Measurements from ENCODE around the gene ISL1.

The ISL1 gene

GRCh38 chr5:51387884-51388275 is 4.6 kb downstream of the ISL1 start:
- DNase-seq = no peak

- no peak for DNase-seq
Observed at GRCh38 chr5:51388488-51389287, 5.4 kb downstream of the ISL1 start.

DNA sequence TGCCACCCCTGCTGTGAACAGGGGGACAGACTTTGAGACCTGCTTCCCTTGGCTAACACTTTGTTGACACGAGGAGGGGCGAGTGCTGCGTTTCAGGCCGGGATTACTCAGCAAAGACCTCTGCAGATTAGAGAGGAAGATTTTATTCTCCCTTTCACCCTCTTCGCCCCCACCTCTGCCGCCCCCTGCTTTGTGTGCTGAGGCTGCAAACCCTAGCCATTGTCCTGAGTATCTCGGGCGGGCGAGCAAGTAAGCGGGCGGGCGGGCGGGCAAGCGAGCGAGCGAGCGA is 6.0 kb downstream of the ISL1 start:
- no peak for DNase-seq

DNA sequence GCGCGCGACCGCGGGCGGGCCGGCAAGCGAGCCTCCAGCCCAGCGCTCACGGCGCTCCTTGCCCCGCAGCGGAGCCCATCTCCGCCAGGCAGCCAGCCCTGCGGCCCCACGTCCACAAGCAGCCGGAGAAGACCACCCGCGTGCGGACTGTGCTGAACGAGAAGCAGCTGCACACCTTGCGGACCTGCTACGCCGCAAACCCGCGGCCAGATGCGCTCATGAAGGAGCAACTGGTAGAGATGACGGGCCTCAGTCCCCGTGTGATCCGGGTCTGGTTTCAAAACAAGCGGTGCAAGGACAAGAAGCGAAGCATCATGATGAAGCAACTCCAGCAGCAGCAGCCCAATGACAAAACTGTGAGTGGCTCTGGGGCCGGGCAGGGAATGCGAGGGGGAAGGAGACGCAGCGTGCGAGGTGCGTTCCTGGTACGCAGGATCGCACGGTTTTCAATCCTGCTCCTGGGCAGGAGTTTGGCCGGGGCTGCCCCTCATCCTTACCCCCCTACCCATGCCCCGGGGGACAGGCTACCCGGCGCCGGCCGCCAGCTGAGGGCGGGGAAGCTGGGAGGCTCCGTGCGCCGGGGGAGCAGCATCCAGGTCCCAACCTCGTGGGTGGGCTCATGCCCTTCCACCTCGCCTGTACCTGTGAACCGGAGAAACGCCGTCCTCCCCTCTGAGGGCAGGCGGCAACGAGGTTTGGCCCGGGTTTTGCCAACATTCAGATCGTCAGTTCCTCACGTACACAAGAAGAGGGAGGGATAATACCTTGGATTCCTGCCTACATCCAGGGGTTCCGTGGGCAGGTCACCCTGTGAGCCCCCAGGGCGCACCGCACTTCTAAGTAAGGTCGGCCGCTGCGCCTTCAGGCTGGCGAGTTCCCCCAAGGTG is 6.6 kb downstream of the ISL1 start:
- DNase-seq = no peak

- no peak for DNase-seq
Observed at GRCh38 chr5:51391175-51391574, 7.9 kb downstream of the ISL1 start.

DNA sequence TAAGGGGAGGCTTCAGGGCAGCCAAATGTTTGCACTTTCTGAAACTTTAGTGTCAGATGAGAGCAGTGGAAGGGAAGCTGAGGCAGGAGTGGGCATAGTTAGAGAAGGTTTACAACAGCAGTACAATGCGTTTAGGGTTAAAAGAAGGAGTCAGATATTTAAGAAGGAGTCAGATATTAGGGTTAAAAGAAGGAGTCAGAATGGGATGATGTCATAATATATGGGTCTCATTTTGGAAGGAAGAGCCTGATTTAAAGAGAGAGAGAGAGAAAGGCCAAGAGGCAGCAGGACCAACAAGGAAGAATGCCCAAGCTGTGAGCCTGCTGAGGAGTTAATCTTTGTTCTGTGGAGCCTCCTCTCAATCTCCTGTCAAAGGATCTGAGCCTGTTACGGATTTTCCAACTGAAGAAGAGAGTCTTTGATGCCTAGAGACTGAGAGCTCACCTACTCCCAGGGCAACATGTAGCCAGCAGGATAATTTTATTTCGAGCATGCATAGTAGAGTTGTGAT is 9.5 kb downstream of the ISL1 start:
- DNase-seq = no peak

GRCh38 chr5:51394609-51395008 is 11.4 kb downstream of the ISL1 start:
- no peak for DNase-seq

- DNase-seq = no peak
Observed at GRCh38 chr5:51395245-51395644, 12.0 kb downstream of the ISL1 start.

- DNase-seq = no peak
Observed at GRCh38 chr5:51395666-51396356, 12.6 kb downstream of the ISL1 start.

GRCh38 chr5:51396797-51397196 is 13.5 kb downstream of the ISL1 start:
- DNase-seq = no peak

GRCh38 chr5:51397996-51398395 is 14.7 kb downstream of the ISL1 start:
- no peak for DNase-seq

- DNase-seq = no peak
Observed at GRCh38 chr5:51398875-51399642, 15.8 kb downstream of the ISL1 start.

DNA sequence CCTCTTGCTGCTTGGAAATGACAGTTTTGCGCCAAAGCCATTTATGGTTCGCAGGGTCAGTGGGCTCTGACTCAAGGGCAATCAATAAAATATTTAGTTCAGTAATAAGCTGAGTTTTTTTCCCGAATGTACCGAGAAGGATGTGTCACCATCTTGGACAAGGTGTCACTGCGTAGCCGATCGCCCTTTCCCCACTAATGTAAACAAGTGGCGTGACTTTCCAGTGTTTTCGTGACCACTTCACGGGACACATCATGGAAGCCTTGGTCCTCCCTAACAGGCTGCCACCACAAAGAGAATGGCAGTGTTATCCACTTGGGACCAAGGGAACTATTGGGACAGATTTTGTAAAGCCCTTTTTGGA is 16.4 kb downstream of the ISL1 start:
- no peak for DNase-seq

- no peak for DNase-seq
Observed at GRCh38 chr5:51404255-51404654, 21.0 kb downstream of the ISL1 start.

DNA sequence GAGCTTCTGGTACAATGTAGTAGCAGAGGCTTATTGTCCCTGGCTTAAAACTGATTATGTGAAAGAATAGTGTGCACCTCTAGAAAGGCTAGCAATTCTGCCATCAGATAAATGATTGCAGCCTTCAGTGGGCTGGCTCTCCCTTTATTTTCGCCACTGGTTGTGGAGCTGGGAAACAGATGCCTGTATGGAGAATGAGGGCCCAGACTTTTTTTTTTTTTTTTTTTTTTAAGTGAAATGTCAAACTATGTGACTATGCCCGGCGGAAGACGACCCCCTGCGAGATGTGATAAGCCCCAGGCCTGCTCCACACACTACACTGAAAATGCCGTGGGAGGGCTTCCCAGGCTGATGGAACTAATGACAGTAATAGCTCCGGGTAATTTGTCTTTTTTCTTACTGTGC is 28.7 kb downstream of the ISL1 start:
- no peak for DNase-seq

DNA sequence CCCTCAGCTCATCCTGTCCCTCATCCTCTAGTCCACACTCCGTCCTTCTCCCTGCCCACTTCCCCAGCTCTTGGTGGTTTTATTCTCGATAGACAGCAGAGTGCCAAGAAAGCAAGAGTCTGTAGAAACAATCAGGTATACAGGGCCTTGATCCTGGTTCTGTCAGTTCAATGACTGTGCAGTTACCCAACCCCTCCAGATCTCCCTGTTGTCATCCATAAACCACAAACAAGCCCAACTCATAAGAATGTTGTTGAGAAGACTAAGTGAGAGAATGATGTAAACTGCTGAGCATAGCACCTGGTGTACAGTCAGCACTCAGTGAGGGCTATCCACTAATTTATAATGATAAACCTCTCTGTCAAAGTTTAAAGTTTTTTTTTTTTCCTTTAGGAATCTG is 31.3 kb downstream of the ISL1 start:
- DNase-seq = no peak

DNA sequence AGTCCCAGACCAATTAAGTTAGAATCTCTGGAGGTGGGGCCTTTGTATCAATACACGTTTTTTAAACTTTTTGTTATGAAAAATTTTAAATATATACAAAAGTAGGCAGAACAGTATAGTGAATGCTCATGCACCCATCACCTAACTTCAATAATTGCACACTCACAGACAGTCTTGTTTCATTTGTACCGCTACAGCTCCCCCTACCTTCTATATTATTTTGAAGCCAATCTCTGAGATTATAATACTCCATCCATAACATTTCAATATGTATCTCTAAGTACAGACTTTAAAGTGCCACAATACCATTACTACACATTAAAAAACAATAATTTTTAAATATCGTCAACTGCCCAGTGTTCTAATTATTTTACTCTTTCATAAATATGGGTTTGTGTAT is 32.9 kb downstream of the ISL1 start:
- no peak for DNase-seq

DNA sequence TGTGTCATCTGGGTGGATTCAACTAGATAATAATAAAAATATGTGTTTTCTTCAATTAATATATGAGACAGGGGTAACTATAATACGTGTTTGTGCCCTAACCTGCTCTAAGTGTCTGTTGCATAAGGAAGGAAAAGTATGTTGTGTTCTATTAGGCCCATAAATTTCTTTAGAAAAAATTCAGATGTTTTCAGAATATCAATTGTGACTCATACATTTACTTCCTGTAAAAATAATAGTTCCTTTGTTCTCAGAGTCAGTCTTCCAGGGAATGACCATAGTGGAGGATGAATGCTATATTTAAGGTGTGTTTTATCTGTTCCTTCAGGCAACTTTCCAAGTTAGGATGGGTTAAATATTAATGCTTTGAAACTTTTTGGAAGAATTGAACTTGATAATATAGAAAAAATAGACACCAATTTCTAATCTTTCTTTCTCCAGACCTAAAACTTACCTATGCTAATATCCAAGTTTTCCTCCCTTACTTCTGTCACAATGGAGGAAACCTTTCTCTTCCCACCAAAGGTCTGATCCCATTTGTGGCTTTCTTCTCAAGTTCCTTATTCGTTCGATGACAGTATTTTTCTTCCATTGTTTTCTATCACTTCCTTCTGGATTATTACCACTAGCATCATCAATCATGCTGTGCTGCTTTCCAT is 49.9 kb downstream of the ISL1 start:
- DNase-seq = no peak

GRCh38 chr5:51439232-51439631 is 56.0 kb downstream of the ISL1 start:
- no peak for DNase-seq
